Omental fat pad (tissue), 4 donors: Measurements from ENCODE around the gene PROM1. TPM values are rescaled to one million over a fixed set of nuclear protein-coding genes. Genes with fewer than 3 reads are reported as not detected.

Experiments used
- ATAC-seq: fragments of 150-250 bp; one replicate; pipeline ENCODE4 v1.9.1; 2016; ENCODE audit warnings: mild to moderate bottlenecking, moderate library complexity; ENCODE audit not compliant: low FRiP score
- DNase-seq: peaks from one replicate; pipeline ENCODE4 v3.0.0-alpha.2; 2019; ENCODE audit warnings: low spot score
- total RNA-seq, 4 donors: library from RNA; depleted of rRNA; stranded (reverse); fragments of >200 nt; gene quantifications; one replicate each; pipeline ENCODE4 v1.1.0, GENCODE V29; 2016
- TF ChIP-seq, protein P1 (sequence below), 3 donors: fragments of 450-650 bp; IDR thresholded peaks; one replicate each; pipeline ENCODE4 v1.5.1; 2016 to 2017; ENCODE audit warnings: antibody characterized with exemption in 3 of 3, mild to moderate bottlenecking in 3 of 3, moderate library complexity in 2 of 3

Gene PROM1
- total RNA-seq, 4 donors from 2014 or later = 0.09 TPM; not detected in 3

GRCh38 chr4:15931451-15932210, 152.2 kb downstream of the PROM1 start:
- TF ChIP-seq, protein P1, sequence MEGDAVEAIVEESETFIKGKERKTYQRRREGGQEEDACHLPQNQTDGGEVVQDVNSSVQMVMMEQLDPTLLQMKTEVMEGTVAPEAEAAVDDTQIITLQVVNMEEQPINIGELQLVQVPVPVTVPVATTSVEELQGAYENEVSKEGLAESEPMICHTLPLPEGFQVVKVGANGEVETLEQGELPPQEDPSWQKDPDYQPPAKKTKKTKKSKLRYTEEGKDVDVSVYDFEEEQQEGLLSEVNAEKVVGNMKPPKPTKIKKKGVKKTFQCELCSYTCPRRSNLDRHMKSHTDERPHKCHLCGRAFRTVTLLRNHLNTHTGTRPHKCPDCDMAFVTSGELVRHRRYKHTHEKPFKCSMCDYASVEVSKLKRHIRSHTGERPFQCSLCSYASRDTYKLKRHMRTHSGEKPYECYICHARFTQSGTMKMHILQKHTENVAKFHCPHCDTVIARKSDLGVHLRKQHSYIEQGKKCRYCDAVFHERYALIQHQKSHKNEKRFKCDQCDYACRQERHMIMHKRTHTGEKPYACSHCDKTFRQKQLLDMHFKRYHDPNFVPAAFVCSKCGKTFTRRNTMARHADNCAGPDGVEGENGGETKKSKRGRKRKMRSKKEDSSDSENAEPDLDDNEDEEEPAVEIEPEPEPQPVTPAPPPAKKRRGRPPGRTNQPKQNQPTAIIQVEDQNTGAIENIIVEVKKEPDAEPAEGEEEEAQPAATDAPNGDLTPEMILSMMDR (IDR thresholded peaks at IDR 0.05) = no peak
- no peak for ATAC-seq

GRCh38 chr4:15930314-15930713, 153.5 kb downstream of the PROM1 start:
- TF ChIP-seq, protein P1 (IDR thresholded peaks at IDR 0.05) = no peak
- no peak for DNase-seq
- peak; percentile 66 for ATAC-seq

More at GRCh38 chr4:15931451-15932210, 152.2 kb downstream of the PROM1 start:
- DNase-seq = no peak

DNA sequence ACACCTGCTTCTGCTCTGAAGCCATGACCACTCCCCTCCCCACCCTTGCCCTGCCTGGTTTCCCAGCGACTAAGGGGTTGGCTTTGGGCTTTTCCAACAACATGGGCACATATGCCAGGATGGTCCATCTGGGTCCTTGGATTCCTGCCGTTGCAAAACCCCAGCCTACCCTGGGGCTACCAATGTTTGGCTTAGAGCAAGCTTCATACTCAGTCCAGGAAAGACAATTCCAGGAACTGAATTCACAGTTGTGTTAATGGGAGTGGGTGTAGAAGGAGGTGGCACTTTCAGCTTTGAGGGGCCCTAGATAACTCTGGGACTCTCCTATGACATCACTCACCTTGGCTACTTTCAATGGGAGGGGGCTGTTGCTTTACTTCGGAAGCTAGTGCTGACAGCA, 154.3 kb downstream of the PROM1 start:
- DNase-seq = no peak
- TF ChIP-seq, protein P1 (IDR thresholded peaks at IDR 0.05) = no peak
- no peak for ATAC-seq

DNA sequence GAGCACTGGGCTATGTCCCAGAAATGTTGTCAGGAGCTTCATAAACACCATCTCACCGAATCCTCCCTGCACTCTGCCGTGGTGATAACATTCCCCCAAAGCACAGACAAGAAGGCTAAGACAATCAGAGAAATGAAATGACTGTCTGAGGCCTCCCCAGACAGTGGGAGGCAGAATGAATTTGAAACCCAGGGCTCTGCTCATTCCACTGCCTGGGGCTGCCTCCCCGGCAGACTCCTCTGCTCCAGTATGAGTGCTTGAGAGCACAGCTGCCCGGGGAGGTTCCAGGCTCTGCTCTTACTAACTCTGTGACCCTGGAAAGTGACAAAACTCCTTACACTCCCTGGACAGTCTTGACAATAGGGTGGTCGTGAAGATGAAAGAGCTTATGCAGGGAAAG, 154.9 kb downstream of the PROM1 start:
- DNase-seq = no peak
- ATAC-seq = no peak
- TF ChIP-seq, protein P1 (IDR thresholded peaks at IDR 0.05) = no peak

- DNase-seq = no peak
- peak; percentile 69 for ATAC-seq
- TF ChIP-seq, protein P1 (IDR thresholded peaks at IDR 0.05) = no peak
Observed at GRCh38 chr4:15926486-15926885, 157.3 kb downstream of the PROM1 start.

DNA sequence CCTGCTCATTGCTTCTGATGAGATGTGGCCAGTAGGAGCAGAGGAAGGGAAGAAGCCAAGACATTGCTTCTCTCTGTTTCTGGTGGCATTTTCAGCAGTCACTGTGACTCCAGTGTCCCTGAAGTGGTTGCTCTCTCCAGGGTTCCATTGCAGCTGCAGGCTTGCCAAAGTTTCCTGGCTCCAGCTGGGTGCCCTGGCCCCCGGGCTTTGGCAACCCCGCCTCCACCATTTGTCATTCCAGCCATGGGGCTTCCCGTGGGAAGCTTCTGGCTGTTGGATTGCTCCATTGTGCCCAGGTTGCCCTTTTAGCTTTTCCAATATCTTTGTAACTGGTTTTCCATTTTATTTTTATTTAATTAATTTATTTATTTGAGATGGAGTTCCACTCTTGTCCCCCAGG, 158.0 kb downstream of the PROM1 start:
- no peak for DNase-seq
- TF ChIP-seq, protein P1 (IDR thresholded peaks at IDR 0.05) = no peak
- no peak for ATAC-seq

DNA sequence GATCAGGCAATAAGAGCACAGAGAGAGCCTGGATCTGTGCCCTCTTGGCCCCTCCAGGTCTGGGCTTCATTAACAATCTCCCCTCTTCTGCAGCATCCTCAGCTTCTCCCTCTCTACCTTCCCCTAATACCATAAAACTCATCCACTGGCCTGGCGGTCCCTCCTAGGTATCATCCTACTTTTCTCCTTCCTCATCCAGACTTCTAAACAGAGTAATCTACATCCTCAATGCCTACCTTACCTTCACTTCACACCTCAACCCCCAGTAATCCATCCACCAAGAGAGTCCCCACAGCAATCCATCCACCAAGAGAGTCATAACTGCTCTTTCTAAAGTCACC, 162.3 kb downstream of the PROM1 start:
- no peak for DNase-seq
- TF ChIP-seq, protein P1 (IDR thresholded peaks at IDR 0.05) = no peak
- ATAC-seq = no peak
